GM23338 (cell line): Measurements from ENCODE around the gene LAMC2. TPM values are rescaled to one million over a fixed set of nuclear protein-coding genes. Genes with fewer than 3 reads are reported as not detected.

Experiments used
- ATAC-seq: fragments of 200-7000 bp; cut with Tn5 transposase; 3 replicates; pipeline ENCODE4 v1.9.1; 2020
- DNase-seq: peaks from one replicate; pipeline ENCODE4 v3.0.0-alpha.2; 2015; ENCODE audit warnings: low spot score
- H2AFZ ChIP-seq: fragments of 200-600 bp; sonication (generic); 2 replicates; pipeline ENCODE4 v1.8.0; 2016; ENCODE audit warnings: antibody characterized with exemption, mild to moderate bottlenecking, moderate library complexity
- H3F3A ChIP-seq: fragments of 200-600 bp; sonication (generic); replicated peaks from 2 replicates; pipeline ENCODE4 v1.8.0; 2017; ENCODE audit warnings: antibody characterized with exemption, mixed run types, low read depth
- H3K27ac ChIP-seq: fragments of 200-600 bp; sonication (generic); 2 replicates; pipeline ENCODE4 v1.6.1; 2016; ENCODE audit warnings: low read depth
- H3K27me3 ChIP-seq: fragments of 200-600 bp; sonication (generic); 2 replicates; pipeline ENCODE4 v1.8.0; 2016; ENCODE audit warnings: mild to moderate bottlenecking, mixed run types, moderate library complexity; ENCODE audit not compliant: insufficient read depth
- H3K36me3 ChIP-seq: fragments of 200-600 bp; sonication (generic); 2 replicates; pipeline ENCODE4 v1.8.0; 2016; ENCODE audit warnings: mild to moderate bottlenecking; ENCODE audit not compliant: insufficient read depth
- H3K4me1 ChIP-seq: fragments of 200-600 bp; sonication (generic); 2 replicates; pipeline ENCODE4 v1.8.0; 2016; ENCODE audit warnings: mild to moderate bottlenecking, moderate library complexity; ENCODE audit not compliant: insufficient read depth
- H3K4me2 ChIP-seq: fragments of 200-600 bp; sonication (generic); 2 replicates; pipeline ENCODE4 v1.7.1; 2017; ENCODE audit warnings: mixed run types
- H3K4me3 ChIP-seq: fragments of 200-600 bp; sonication (generic); 2 replicates; pipeline ENCODE4 v1.6.1; 2016; ENCODE audit warnings: mixed run types
- H3K79me2 ChIP-seq: fragments of 200-600 bp; sonication (generic); replicated peaks from 2 replicates; pipeline ENCODE4 v1.8.0; 2017; ENCODE audit warnings: mild to moderate bottlenecking; ENCODE audit not compliant: insufficient read depth
- H3K9me2 ChIP-seq: fragments of 200-600 bp; sonication (generic); 2 replicates; pipeline ENCODE4 v1.8.0; 2017; ENCODE audit not compliant: insufficient read depth
- H4K20me1 ChIP-seq: fragments of 200-600 bp; sonication (generic); replicated peaks from 2 replicates; pipeline ENCODE4 v1.8.0; 2017; ENCODE audit warnings: mild to moderate bottlenecking; ENCODE audit not compliant: insufficient read depth
- H3K27ac Mint-ChIP-seq: 2 replicates; pipeline ENCODE4 v1.8.0; 2020; ENCODE audit warnings: inconsistent platforms, mild to moderate bottlenecking, moderate library complexity, mixed read lengths
- H3K27me3 Mint-ChIP-seq: 3 replicates; pipeline ENCODE4 v1.8.0; 2022; ENCODE audit warnings: low read depth, mild to moderate bottlenecking, moderate library complexity, mixed read lengths, inconsistent platforms; ENCODE audit not compliant: insufficient read depth, poor library complexity
- H3K36me3 Mint-ChIP-seq: 3 replicates; pipeline ENCODE4 v1.8.0; 2021; ENCODE audit warnings: low read depth, mild to moderate bottlenecking, inconsistent platforms, moderate library complexity, mixed read lengths
- H3K4me1 Mint-ChIP-seq: 3 replicates; pipeline ENCODE4 v1.8.0; 2020; ENCODE audit warnings: mild to moderate bottlenecking, inconsistent platforms, mixed read lengths
- H3K4me3 Mint-ChIP-seq: 3 replicates; pipeline ENCODE4 v1.8.0; 2021; ENCODE audit warnings: moderate library complexity, mild to moderate bottlenecking, inconsistent platforms, mixed read lengths
- H3K9me3 Mint-ChIP-seq: 3 replicates; pipeline ENCODE4 v1.8.0; 2020; ENCODE audit warnings: moderate library complexity, mild to moderate bottlenecking, inconsistent platforms, mixed read lengths
- CREB1 ChIP-seq: fragments of 250-450 bp; sonication (Bioruptor Pico); IDR thresholded peaks from 2 replicates; pipeline ENCODE4 v1.5.0; 2020; ENCODE audit warnings: low read depth, mild to moderate bottlenecking, moderate library complexity
- ETS1 ChIP-seq: IDR thresholded peaks from 2 replicates; pipeline ENCODE4 v1.6.1; 2016; ENCODE audit warnings: antibody characterized with exemption
- EZH2 ChIP-seq: fragments of 200-600 bp; sonication (generic); IDR thresholded peaks from one replicate; pipeline ENCODE4 v1.8.0; 2017; ENCODE audit warnings: antibody characterized with exemption, mild to moderate bottlenecking, low read depth; ENCODE audit not compliant: unreplicated experiment
- EZH2phosphoT487 ChIP-seq: fragments of 200-600 bp; sonication (generic); IDR thresholded peaks from one replicate; pipeline ENCODE4 v1.8.1; 2018; ENCODE audit warnings: antibody characterized with exemption; ENCODE audit not compliant: unreplicated experiment
- JUNB ChIP-seq: IDR thresholded peaks from one replicate; pipeline ENCODE4 v1.6.1; 2016; ENCODE audit warnings: antibody characterized with exemption; ENCODE audit not compliant: unreplicated experiment
- NANOG ChIP-seq: IDR thresholded peaks from 2 replicates; pipeline ENCODE4 v1.6.1; 2016; ENCODE audit warnings: antibody characterized with exemption, borderline replicate concordance
- POLR2AphosphoS5 ChIP-seq: IDR thresholded peaks from 2 replicates; pipeline ENCODE4 v1.6.1; 2016; ENCODE audit warnings: antibody characterized with exemption, low read depth
- STAT1 ChIP-seq: IDR thresholded peaks from one replicate; pipeline ENCODE4 v1.6.1; 2016; ENCODE audit warnings: antibody characterized with exemption; ENCODE audit not compliant: unreplicated experiment
- ZNF114 ChIP-seq: fragments of 250-450 bp; sonication (Bioruptor Pico); IDR thresholded peaks from 2 replicates; pipeline ENCODE4 v1.5.0; 2020; ENCODE audit warnings: mild to moderate bottlenecking, moderate library complexity
- ZNF331 ChIP-seq: fragments of 250-450 bp; sonication (Bioruptor Pico); IDR thresholded peaks from 2 replicates; pipeline ENCODE4 v1.5.0; 2020; ENCODE audit warnings: low read depth, mild to moderate bottlenecking, moderate library complexity
- polyA plus RNA-seq: library from polyadenylated mRNA; unstranded; fragments of >200 nt; fragmentation: Nextera tagmentation; extraction: Ambion mirVana; gene quantifications from 2 replicates; pipeline ENCODE4 v1.2.1, GENCODE V29; 2016
- total RNA-seq: library from RNA; depleted of rRNA; stranded (reverse); fragments of >200 nt; shearing (Covaris generic); gene quantifications from 2 replicates; pipeline ENCODE4 v1.2.3, GENCODE V29; 2014
- TF ChIP-seq, protein P1 (sequence below): fragments of 250-450 bp; sonication (Bioruptor Pico); IDR thresholded peaks from 2 replicates; pipeline ENCODE4 v1.5.0; 2020; ENCODE audit warnings: mild to moderate bottlenecking, moderate library complexity
- TF ChIP-seq, protein P2 (sequence below), 2 experiments: fragments of 200-600 bp in 1 of 2; sonication (generic) in 1 of 2; conservative IDR thresholded peaks; 2 replicates each; pipeline versions ENCODE4 v1.5.1 to v1.6.1; 2016 to 2017; ENCODE audit warnings: antibody characterized with exemption in 2 of 2, low read depth in 2 of 2, mild to moderate bottlenecking in 2 of 2, moderate library complexity in 1 of 2
- TF ChIP-seq, protein P3 (sequence below): IDR thresholded peaks from one replicate; pipeline ENCODE4 v1.6.1; 2018; ENCODE audit warnings: antibody characterized with exemption; ENCODE audit not compliant: unreplicated experiment

Gene LAMC2
- total and polyA plus RNA-seq, 2 experiments from 2014 or later, result 4.3 to 19.5 TPM

DNA sequence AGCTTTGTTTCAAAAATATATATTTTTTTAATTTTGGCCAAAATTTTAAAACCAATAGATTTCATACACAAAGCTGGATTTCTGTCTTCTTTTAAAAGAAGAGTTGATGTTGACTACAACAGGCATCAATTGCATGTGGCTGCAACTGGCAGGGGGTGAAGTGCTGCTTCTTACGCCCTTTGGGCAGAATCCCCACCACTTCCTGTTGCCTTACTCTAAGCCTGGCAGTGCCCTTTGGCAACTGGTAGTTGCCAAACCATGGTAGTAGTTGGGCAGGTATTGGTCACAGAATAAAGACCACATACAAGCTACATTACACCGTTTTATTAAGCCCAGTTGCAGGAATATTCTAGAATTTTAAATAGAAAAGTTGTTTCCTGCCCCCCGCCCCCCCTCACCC lies 17.0 kb downstream of the LAMC2 start:
- Mint-ChIP-seq H3K4me1 (peaks cover 6% of the 10 kb centered on the region; the same call in 2 of the 3 replicates), H3K27ac (no peak overlapping the region), H3K27me3 (no peaks in the 10 kb centered on the region), H3K36me3 (no peaks in the 10 kb centered on the region), H3K4me3 (no peak overlapping the region), H3K9me3 (no peaks in the 10 kb centered on the region)
- no peaks in the 10 kb centered on the region for H3K36me3 ChIP-seq
- DNase-seq (no peak), ATAC-seq (no peak)
- 0 out of 2 replicates have a peak, but pooled peaks cover 5% of the 10 kb centered on the region for H3K4me1 ChIP-seq
- H3K4me2 ChIP-seq, result no peak overlapping the region
- H3K27me3 ChIP-seq, result no peaks in the 10 kb centered on the region
- TF ChIP-seq JUNB (no peak), ZNF114 (CRISPR knock-in tag) (no peak), STAT1 (no peak), EZH2phosphoT487 (no peak), POLR2AphosphoS5 (no peak), ZNF331 (CRISPR knock-in tag) (no peak), EZH2 (no peak), ETS1 (no peak), NANOG (no peak), CREB1 (no peak)
- TF ChIP-seq, protein P1, sequence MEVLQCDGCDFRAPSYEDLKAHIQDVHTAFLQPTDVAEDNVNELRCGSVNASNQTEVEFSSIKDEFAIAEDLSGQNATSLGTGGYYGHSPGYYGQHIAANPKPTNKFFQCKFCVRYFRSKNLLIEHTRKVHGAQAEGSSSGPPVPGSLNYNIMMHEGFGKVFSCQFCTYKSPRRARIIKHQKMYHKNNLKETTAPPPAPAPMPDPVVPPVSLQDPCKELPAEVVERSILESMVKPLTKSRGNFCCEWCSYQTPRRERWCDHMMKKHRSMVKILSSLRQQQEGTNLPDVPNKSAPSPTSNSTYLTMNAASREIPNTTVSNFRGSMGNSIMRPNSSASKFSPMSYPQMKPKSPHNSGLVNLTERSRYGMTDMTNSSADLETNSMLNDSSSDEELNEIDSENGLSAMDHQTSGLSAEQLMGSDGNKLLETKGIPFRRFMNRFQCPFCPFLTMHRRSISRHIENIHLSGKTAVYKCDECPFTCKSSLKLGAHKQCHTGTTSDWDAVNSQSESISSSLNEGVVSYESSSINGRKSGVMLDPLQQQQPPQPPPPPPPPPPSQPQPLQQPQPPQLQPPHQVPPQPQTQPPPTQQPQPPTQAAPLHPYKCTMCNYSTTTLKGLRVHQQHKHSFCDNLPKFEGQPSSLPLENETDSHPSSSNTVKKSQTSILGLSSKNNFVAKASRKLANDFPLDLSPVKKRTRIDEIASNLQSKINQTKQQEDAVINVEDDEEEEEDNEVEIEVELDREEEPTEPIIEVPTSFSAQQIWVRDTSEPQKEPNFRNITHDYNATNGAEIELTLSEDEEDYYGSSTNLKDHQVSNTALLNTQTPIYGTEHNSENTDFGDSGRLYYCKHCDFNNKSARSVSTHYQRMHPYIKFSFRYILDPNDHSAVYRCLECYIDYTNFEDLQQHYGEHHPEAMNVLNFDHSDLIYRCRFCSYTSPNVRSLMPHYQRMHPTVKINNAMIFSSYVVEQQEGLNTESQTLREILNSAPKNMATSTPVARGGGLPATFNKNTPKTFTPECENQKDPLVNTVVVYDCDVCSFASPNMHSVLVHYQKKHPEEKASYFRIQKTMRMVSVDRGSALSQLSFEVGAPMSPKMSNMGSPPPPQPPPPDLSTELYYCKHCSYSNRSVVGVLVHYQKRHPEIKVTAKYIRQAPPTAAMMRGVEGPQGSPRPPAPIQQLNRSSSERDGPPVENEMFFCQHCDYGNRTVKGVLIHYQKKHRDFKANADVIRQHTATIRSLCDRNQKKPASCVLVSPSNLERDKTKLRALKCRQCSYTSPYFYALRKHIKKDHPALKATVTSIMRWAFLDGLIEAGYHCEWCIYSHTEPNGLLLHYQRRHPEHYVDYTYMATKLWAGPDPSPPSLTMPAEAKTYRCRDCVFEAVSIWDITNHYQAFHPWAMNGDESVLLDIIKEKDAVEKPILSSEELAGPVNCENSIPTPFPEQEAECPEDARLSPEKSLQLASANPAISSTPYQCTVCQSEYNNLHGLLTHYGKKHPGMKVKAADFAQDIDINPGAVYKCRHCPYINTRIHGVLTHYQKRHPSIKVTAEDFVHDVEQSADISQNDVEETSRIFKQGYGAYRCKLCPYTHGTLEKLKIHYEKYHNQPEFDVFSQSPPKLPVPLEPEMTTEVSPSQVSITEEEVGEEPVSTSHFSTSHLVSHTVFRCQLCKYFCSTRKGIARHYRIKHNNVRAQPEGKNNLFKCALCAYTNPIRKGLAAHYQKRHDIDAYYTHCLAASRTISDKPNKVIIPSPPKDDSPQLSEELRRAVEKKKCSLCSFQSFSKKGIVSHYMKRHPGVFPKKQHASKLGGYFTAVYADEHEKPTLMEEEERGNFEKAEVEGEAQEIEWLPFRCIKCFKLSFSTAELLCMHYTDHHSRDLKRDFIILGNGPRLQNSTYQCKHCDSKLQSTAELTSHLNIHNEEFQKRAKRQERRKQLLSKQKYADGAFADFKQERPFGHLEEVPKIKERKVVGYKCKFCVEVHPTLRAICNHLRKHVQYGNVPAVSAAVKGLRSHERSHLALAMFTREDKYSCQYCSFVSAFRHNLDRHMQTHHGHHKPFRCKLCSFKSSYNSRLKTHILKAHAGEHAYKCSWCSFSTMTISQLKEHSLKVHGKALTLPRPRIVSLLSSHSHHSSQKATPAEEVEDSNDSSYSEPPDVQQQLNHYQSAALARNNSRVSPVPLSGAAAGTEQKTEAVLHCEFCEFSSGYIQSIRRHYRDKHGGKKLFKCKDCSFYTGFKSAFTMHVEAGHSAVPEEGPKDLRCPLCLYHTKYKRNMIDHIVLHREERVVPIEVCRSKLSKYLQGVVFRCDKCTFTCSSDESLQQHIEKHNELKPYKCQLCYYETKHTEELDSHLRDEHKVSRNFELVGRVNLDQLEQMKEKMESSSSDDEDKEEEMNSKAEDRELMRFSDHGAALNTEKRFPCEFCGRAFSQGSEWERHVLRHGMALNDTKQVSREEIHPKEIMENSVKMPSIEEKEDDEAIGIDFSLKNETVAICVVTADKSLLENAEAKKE, result no peak
- TF ChIP-seq, protein P2, sequence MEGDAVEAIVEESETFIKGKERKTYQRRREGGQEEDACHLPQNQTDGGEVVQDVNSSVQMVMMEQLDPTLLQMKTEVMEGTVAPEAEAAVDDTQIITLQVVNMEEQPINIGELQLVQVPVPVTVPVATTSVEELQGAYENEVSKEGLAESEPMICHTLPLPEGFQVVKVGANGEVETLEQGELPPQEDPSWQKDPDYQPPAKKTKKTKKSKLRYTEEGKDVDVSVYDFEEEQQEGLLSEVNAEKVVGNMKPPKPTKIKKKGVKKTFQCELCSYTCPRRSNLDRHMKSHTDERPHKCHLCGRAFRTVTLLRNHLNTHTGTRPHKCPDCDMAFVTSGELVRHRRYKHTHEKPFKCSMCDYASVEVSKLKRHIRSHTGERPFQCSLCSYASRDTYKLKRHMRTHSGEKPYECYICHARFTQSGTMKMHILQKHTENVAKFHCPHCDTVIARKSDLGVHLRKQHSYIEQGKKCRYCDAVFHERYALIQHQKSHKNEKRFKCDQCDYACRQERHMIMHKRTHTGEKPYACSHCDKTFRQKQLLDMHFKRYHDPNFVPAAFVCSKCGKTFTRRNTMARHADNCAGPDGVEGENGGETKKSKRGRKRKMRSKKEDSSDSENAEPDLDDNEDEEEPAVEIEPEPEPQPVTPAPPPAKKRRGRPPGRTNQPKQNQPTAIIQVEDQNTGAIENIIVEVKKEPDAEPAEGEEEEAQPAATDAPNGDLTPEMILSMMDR (conservative IDR thresholded peaks at IDR 0.05; ENCODE audit: low read depth in 2 of 2), result no peak
- TF ChIP-seq, protein P3, sequence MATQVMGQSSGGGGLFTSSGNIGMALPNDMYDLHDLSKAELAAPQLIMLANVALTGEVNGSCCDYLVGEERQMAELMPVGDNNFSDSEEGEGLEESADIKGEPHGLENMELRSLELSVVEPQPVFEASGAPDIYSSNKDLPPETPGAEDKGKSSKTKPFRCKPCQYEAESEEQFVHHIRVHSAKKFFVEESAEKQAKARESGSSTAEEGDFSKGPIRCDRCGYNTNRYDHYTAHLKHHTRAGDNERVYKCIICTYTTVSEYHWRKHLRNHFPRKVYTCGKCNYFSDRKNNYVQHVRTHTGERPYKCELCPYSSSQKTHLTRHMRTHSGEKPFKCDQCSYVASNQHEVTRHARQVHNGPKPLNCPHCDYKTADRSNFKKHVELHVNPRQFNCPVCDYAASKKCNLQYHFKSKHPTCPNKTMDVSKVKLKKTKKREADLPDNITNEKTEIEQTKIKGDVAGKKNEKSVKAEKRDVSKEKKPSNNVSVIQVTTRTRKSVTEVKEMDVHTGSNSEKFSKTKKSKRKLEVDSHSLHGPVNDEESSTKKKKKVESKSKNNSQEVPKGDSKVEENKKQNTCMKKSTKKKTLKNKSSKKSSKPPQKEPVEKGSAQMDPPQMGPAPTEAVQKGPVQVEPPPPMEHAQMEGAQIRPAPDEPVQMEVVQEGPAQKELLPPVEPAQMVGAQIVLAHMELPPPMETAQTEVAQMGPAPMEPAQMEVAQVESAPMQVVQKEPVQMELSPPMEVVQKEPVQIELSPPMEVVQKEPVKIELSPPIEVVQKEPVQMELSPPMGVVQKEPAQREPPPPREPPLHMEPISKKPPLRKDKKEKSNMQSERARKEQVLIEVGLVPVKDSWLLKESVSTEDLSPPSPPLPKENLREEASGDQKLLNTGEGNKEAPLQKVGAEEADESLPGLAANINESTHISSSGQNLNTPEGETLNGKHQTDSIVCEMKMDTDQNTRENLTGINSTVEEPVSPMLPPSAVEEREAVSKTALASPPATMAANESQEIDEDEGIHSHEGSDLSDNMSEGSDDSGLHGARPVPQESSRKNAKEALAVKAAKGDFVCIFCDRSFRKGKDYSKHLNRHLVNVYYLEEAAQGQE, result no peak
- H3K79me2 ChIP-seq, result no peaks in the 10 kb centered on the region
- H2AFZ ChIP-seq, result no peak overlapping the region
- no peaks in the 10 kb centered on the region for H3F3A ChIP-seq
- H3K9me2 ChIP-seq, result no peaks in the 10 kb centered on the region; the same call in 1 of the 2 replicates
- no peak overlapping the region for H3K4me3 ChIP-seq
- H4K20me1 ChIP-seq, result no peaks in the 10 kb centered on the region
- no peak overlapping the region for H3K27ac ChIP-seq
